HFFc6 (cell line): ENCODE measurements around the gene FXYD7. TPM values are rescaled to one million over a fixed set of nuclear protein-coding genes. Genes with fewer than 3 reads are reported as not detected.
"Not testable (repeated sequence)": the region's sequence is repeated elsewhere in the genome, so short reads cannot be mapped to it uniquely, and the experiment has no call there.

Experiments used
- DNase-seq: peaks from one replicate; pipeline ENCODE4 v3.0.0-alpha.2; 2018
- H3K27ac Mint-ChIP-seq: 2 replicates; pipeline ENCODE4 v1.8.0; 2020; ENCODE audit warnings: mild to moderate bottlenecking, mixed read lengths
- H3K27me3 Mint-ChIP-seq: 2 replicates; pipeline ENCODE4 v1.8.0; 2021; ENCODE audit warnings: mild to moderate bottlenecking, moderate library complexity, mixed read lengths; ENCODE audit not compliant: insufficient read depth
- H3K36me3 Mint-ChIP-seq: 2 replicates; pipeline ENCODE4 v1.8.0; 2021; ENCODE audit warnings: low read depth, mixed read lengths
- H3K4me1 Mint-ChIP-seq: 2 replicates; pipeline ENCODE4 v1.8.0; 2020; ENCODE audit warnings: low read depth, mixed read lengths
- H3K4me3 Mint-ChIP-seq: 2 replicates; pipeline ENCODE4 v1.8.0; 2020; ENCODE audit warnings: mild to moderate bottlenecking, moderate library complexity, mixed read lengths
- H3K9me3 Mint-ChIP-seq: 2 replicates; pipeline ENCODE4 v1.8.0; 2020; ENCODE audit warnings: mild to moderate bottlenecking, mixed read lengths
- total RNA-seq, 6 experiments: library from RNA; stranded (reverse); fragmentation: NEBNext Ultra II Directional; extraction: Animal tissue kit (Norgen Biotek cat#: 25700); gene quantifications; 2 replicates in 1 of 6; 3 replicates in 5 of 6; pipeline ENCODE4 v1.2.3, GENCODE V29; 2021
- TF ChIP-seq, protein P1 (sequence below): fragments of 200-600 bp; sonication (generic); IDR thresholded peaks from 2 replicates; pipeline ENCODE4 v1.5.0; 2021; ENCODE audit warnings: antibody characterized with exemption, mild to moderate bottlenecking

FXYD7 gene
- total RNA-seq, 6 experiments from 2014 or later = 0.32 to 0.87 (median 0.68) TPM; not detected in 3

DNA sequence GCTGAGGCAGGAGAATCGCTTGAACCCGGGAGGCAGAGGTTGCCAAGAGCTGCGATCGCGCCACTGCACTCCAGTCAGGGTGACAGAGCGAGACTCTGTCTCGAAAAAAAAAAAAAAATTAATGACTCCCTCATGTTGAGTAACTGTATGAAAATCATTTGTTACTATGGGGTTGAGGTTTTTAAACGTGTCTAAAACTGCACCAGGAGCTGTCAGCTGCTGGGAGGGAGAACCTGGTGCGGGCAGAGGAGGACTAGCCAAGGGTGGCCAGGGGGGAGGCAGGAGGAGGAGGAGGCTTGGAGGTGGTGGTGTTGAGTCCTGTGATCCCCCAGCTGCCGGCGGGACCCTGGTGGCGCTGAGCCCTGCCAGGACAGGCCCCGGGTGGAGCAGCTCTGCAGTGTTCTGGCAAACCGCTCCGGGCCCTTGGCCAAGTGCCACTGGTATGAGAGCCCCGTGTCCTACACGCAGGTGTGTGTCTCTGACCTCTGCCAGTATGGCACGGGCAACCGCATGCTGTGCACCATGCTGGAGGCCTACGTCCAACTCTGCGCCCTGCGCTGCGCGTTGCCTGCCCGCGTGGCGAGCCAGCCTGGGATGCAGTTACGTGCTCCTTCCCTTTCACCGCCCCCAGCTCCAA, 44.5 kb upstream of the FXYD7 start:
- Mint-ChIP-seq H3K4me3 (no peak overlapping the region), H3K27me3 (peaks cover 14% of the 10 kb centered on the region), H3K27ac (no peak overlapping the region), H3K4me1 (no peaks in the 10 kb centered on the region; the same call in 1 of the 2 replicates), H3K36me3 (no peaks in the 10 kb centered on the region), H3K9me3 (no peaks in the 10 kb centered on the region; the same call in 1 of the 2 replicates)
- no peak for DNase-seq
- TF ChIP-seq, protein P1, sequence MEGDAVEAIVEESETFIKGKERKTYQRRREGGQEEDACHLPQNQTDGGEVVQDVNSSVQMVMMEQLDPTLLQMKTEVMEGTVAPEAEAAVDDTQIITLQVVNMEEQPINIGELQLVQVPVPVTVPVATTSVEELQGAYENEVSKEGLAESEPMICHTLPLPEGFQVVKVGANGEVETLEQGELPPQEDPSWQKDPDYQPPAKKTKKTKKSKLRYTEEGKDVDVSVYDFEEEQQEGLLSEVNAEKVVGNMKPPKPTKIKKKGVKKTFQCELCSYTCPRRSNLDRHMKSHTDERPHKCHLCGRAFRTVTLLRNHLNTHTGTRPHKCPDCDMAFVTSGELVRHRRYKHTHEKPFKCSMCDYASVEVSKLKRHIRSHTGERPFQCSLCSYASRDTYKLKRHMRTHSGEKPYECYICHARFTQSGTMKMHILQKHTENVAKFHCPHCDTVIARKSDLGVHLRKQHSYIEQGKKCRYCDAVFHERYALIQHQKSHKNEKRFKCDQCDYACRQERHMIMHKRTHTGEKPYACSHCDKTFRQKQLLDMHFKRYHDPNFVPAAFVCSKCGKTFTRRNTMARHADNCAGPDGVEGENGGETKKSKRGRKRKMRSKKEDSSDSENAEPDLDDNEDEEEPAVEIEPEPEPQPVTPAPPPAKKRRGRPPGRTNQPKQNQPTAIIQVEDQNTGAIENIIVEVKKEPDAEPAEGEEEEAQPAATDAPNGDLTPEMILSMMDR = no peak

DNA sequence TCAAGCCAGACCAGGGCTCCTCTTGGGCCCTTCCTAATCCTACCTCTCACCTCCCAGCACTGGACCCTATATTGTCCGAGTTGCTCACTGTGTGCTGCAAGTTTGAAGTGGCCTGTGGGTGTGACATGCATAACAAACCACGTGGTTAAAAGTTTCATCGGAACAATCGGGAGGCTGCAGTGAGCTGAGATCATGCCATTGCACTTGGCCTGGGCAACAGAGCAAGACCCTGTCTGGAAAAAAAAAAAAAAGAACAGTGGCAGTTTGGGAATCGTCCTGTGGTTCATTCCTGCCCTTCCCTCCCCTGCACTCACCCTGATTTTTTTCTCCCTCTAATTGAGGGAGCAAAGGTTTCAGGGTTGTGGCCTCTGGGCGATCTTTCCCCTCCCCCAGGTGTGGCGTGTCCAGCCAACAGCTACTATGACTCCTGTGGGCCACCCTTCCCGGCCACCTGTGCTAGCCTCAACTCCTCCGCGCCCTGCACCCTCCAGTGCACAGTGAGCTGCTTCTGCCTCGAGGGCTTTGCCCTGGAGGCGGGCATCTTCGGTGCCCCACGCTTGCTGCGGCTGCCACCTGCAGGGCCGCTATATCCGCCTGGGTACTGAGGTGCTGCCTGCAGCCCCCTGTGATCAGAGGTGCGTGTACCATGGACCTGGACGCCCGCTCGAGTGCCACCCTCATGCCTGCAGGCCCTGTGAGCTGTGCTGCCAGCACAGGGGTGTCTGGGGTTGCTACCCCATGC, 43.7 kb upstream of the FXYD7 start:
- Mint-ChIP-seq H3K4me1 (no peaks in the 10 kb centered on the region; the same call in 1 of the 2 replicates), H3K27me3 (peaks cover 18% of the 10 kb centered on the region), H3K4me3 (no peak overlapping the region), H3K27ac (no peak overlapping the region), H3K9me3 (no peaks in the 10 kb centered on the region; the same call in 1 of the 2 replicates), H3K36me3 (no peaks in the 10 kb centered on the region)
- DNase-seq = no peak
- TF ChIP-seq, protein P1 = no peak

DNA sequence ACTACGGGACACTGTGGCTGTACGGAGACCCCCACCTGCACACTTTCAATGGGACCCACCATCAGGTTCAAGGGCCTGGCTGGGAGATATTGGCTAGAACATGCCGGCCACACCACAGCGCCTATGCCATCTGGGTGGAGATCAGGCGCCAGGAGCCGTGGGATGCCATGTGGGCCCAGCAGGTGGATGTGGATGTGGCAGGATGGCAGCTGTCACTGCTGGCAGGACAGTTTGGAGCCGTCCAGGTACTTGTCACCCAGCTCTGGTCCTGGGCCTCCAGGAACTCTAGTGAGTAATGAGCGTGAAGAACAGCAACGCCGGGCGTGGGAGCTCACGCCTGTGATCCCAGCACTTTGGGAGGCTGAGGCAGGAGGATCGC, 43.2 kb upstream of the FXYD7 start:
- no peaks in the 10 kb centered on the region; the same call in 1 of the 2 replicates for H3K9me3 Mint-ChIP-seq
- no peak overlapping the region for H3K27ac Mint-ChIP-seq
- H3K4me1 Mint-ChIP-seq = no peaks in the 10 kb centered on the region; the same call in 1 of the 2 replicates
- H3K36me3 Mint-ChIP-seq = no peaks in the 10 kb centered on the region
- DNase-seq = no peak
- peaks cover 16% of the 10 kb centered on the region for H3K27me3 Mint-ChIP-seq
- H3K4me3 Mint-ChIP-seq = no peak overlapping the region
- TF ChIP-seq, protein P1 = no peak

DNA sequence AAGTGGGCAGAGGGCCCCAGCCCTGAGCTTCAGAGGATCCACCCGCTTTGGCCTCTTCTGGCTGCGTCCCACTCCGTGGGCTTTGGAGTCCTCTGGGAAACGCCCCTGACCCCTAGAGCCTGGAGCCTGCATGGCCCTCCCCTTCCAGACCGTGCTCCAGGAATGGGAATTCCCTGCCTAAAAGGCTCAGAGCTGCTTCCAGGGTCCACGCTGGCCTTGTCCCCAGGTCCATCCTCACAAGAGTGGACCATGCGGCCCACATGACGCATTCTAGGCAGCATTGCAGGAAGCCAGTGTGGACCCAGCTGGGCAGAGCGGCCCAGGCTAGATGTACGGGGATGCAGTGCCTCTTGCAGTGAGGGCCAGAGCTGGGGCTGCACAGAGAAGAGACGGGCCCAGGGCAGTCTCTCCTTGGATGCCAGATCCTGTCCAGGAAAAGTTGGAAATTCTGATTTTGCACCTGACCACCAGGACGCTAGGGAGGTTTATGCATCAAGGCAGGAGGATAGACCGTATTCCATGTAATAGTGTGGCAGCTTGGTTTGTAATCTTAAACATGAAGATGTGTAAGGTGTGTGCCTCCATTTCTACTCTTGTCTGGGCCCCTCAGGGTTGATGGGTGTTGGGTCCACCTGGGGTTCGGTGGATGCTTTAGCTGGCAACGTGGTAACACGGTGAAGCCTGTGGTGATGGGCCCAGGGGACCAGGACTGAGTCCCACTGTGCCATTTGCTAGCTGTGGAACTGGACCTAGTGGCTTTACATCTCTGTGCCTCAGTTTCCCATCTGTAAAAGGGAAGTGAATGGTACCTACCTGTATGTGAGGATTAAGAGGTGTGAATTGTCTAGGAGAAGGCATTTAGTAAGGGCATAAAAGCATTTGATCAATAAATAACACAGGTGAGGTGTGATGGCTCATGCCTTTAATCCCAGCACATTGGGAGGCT, 42.2 kb upstream of the FXYD7 start:
- H3K9me3 Mint-ChIP-seq = no peaks in the 10 kb centered on the region; the same call in 1 of the 2 replicates
- TF ChIP-seq, protein P1 = no peak
- no peaks in the 10 kb centered on the region; the same call in 1 of the 2 replicates for H3K4me1 Mint-ChIP-seq
- H3K27me3 Mint-ChIP-seq = peaks cover 12% of the 10 kb centered on the region
- no peaks in the 10 kb centered on the region for H3K36me3 Mint-ChIP-seq
- no peak overlapping the region for H3K4me3 Mint-ChIP-seq
- no peak overlapping the region for H3K27ac Mint-ChIP-seq
- DNase-seq = no peak

DNA sequence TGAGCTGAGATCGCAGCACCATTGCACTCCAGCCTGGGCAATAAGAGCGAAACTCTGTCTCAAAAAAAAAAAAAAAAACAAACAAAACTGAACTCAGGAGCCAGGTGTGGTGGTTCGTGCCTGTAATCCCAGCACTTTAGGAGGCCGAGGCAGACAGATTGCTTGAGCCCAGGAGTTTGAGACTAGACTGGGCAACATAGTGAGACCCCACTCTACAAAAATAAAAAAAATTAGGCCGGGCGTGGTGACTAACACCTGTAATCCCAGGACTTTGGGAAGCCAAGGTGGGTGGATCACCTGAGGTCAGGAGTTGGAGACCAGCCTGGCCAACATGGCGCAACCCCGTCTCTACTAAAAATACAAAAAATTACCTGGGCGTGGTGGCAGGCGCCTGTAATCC, 41.1 kb upstream of the FXYD7 start:
- not testable (repeated sequence) for H3K36me3 Mint-ChIP-seq

DNA sequence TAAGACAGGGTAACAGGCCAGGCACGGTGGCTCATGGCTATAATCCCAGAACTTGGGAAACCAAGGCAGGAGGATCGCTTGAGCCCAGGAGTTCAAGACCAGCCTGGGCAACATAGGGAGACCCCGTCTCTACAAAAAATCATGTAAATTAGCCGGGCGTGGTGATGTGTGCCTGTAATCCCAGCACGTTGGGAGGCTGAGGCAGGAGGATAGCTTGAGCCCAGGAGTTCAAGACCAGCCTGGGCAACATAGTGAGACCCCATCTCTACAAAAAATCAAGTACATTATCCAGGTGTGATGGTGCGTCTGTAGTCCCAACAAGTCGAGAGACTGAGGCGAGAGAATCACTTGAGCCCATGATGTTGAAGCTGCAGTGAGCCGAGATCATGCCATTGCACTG, 39.4 kb upstream of the FXYD7 start:
- H3K36me3 Mint-ChIP-seq, H3K9me3 Mint-ChIP-seq, H3K27me3 Mint-ChIP-seq, H3K27ac Mint-ChIP-seq, H3K4me1 Mint-ChIP-seq, H3K4me3 Mint-ChIP-seq, DNase-seq: not testable (repeated sequence)

More for the DNA sequence above, 41.1 kb upstream of the FXYD7 start:
- not testable (repeated sequence) for H3K9me3 Mint-ChIP-seq, H3K4me3 Mint-ChIP-seq, H3K27ac Mint-ChIP-seq, H3K4me1 Mint-ChIP-seq, DNase-seq
- peaks cover 11% of the 10 kb centered on the region for H3K27me3 Mint-ChIP-seq
